Activated naive CD4-positive, alpha-beta T cell (primary cell): ENCODE data around the gene SMARCB1.
A peak's percentile ranks its signal among the peaks of the same experiment; 100 is the strongest.

Experiments
- DNase-seq, 4 experiments: peaks; one replicate each; lab custom pipeline; 2025; lab: John Stamatoyannopoulos, UW

The SMARCB1 gene

DNA sequence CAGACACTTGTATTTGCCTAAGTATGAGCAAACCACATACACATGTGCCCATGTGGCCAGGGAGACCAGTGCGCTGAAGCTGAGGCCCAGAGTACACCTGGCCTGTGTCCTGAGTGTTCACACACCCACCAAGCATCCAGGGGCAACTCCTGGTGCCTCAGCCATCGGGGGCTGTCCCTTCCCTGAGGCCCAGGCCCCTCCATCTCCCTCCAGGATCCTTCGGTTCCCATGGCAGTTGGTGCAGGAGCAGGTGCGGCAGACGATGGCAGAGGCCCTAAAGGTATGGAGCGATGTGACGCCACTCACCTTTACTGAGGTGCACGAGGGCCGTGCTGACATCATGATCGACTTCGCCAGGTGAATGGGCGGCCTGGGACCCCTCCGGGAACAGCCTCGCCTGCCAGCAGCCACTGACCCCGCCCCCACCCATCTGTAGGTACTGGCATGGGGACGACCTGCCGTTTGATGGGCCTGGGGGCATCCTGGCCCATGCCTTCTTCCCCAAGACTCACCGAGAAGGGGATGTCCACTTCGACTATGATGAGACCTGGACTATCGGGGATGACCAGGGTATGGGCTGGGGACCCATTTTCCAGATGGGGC is 6.5 kb upstream of the SMARCB1 start:
- DNase-seq, result no peak

DNA sequence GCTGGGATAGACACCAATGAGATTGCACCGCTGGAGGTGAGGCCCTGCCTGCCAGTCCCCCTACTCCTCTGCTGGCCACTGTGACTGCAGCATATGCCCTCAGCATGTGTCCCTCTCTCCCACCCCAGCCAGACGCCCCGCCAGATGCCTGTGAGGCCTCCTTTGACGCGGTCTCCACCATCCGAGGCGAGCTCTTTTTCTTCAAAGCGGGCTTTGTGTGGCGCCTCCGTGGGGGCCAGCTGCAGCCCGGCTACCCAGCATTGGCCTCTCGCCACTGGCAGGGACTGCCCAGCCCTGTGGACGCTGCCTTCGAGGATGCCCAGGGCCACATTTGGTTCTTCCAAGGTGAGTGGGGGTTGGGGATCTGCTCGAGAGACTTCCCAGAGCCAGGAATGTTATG is 5.7 kb upstream of the SMARCB1 start:
- no peak for DNase-seq

DNA sequence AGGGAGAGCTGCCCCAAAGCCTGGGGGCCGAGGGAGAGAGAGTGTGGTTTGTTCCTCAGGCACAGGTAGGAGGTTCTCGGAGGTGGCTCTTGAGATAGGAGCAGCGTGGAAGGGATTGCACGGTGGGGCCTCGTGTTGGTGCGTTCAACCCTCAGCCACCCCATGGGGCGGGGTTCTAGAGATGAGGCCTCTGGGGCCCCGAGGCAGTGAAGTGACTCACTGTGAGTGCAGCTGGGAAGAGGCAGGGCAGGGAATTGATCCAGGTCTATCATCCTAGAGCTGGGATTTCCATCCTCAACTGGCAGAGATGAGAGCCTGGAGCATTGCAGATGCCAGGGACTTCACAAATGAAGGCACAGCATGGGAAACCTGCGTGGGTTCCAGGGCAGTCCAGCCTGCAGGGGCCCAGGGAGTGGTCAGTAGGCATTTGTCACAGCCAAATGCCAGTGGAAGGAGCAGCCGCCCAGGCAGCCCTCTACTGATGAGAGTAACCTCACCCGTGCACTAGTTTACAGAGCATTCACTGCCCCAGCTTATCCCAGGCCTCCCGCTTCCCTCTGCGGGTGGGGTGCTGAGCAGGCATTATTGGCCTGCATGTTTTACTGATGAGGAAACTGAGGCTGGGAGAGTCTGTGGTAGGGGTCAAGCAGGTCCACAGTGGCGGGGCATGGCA is 5.1 kb upstream of the SMARCB1 start:
- DNase-seq, result no peak

DNA sequence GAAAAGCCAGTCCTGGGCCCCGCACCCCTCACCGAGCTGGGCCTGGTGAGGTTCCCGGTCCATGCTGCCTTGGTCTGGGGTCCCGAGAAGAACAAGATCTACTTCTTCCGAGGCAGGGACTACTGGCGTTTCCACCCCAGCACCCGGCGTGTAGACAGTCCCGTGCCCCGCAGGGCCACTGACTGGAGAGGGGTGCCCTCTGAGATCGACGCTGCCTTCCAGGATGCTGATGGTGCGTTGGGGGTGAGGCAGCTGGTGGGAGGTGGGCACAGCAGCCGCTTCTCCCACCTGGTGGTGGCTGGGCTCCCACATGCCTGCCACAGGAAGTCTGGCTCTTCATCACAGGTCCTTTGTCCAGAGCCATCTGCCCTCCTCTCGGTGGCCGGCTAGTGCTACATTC is 4.5 kb upstream of the SMARCB1 start:
- no peak for DNase-seq

DNA sequence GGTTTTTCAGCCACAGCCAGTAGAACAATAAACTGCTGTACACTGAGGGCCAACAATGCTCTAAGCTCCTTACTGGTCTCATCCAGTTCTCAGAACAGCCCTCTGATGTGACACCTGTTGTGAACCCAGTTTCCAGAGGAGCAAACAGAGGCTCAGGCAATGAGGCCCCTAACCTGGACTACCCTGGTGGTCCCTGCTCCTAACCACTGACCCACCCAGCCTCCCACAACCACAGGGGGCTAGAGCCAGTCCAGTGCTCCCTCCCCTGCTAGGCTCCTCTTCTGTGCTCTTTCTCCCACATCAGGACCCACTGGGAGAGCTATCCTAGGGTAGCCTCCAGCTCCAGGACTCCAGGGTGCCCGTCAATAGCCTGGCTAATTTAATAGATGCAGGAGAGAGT is 4.1 kb upstream of the SMARCB1 start:
- no peak for DNase-seq

DNA sequence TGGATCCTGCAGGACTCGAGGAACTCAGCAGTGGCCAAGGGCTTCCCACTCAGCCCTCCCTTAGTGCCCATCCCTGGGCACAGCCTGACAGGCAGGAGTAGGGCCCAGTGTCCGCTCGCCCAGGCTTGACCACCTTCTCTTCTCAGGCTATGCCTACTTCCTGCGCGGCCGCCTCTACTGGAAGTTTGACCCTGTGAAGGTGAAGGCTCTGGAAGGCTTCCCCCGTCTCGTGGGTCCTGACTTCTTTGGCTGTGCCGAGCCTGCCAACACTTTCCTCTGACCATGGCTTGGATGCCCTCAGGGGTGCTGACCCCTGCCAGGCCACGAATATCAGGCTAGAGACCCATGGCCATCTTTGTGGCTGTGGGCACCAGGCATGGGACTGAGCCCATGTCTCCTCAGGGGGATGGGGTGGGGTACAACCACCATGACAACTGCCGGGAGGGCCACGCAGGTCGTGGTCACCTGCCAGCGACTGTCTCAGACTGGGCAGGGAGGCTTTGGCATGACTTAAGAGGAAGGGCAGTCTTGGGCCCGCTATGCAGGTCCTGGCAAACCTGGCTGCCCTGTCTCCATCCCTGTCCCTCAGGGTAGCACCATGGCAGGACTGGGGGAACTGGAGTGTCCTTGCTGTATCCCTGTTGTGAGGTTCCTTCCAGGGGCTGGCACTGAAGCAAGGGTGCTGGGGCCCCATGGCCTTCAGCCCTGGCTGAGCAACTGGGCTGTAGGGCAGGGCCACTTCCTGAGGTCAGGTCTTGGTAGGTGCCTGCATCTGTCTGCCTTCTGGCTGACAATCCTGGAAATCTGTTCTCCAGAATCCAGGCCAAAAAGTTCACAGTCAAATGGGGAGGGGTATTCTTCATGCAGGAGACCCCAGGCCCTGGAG is 3.3 kb upstream of the SMARCB1 start:
- no peak for DNase-seq

DNA sequence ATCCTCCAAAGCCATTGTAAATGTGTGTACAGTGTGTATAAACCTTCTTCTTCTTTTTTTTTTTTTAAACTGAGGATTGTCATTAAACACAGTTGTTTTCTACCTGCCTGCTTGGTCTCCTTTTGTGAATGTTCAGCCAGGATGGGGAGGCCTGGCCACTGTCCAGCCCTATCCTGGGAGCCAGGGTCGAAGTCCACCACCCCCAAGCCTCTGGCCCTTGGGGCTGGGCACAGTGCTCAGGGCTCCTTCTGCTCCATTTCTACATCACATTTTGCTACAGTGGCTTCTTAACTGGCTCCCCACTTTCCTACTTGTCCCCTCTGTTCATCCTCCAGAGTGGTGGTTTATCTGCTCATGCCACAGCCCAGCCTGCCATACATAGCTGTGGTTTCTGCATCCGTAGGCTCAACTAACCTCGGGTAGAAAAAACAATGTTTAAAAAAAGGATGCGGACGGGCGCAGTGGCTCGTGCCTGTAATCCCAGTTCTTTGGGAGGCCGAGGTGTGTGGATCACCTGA is 2.5 kb upstream of the SMARCB1 start:
- no peak for DNase-seq

DNA sequence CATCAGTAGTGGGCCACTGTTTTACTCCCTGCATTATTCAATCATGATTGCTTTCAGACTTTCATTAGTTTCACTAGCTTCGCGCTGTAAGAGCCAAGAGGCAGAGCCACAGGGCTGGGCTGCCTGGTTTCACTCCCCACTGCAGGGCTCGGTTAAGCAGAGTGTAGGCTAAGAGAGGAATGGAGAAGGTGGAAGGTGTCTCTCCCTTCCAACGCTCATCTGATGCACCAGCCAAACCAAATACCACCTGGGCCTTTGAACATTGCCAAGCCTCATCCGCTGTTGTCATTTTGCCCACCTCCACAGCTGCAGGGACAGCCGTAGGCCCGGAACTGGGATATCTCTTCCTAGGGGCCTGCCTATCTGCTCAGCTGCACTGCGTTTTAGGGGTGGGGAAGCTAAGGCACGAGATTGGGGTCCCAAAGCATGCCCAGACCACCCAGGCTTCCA is 480 bp upstream of the SMARCB1 start:
- peak in 1 of 4 experiments; percentile 42 for DNase-seq

DNA sequence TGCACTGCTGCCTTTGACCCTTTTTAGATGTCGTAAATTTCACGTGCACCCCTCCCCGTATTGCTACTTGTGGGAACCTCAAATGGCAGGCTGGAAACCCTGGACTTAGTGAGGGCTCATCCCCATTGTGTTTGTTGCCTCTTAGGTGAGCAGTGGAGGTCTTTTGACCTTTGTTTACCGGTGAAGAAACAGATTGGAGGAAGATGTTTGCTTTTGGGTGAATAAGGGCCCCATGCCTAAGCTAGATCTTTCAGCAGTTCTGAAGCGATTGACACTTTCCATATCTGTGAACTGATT is 782 bp downstream of the SMARCB1 start:
- DNase-seq, result no peak

DNA sequence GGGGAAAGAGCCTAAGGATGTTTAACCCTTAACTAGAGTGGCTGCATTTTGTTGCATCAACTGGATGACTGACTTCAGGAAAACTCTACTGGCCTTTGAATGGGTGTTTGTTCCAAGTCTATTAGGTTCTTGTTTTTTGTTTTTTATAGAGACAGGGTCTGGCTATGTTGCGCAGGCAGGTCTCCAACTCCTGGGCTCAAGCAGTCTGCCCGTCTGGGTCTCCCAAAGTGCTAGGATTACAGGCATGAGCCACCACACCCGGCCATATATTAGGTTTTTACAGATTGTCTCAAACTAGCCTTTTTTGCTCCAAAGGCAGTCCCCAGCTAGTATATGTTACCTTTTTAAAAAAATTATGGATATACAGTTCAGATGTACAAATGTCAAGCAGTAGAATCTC is 1.1 kb downstream of the SMARCB1 start:
- no peak for DNase-seq

DNA sequence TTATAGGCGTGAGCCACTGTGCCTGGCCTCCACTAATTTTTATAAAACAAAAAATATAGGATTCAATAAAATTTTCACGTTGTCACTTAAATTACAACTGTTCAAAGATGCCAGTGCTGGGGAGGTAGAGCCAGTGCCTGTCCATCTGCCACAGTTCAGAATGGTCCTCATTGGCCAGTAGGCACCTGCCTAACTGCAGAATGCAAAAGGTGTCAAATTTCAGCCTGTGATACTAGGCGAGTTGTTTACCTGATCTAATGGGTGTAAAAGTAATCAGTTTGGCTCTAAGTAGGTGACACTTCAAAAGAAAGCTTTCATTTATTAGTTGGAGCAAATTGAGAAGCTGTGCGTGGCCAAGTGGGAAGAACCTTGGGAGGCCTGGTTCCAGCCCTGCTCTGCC is 2.4 kb downstream of the SMARCB1 start:
- DNase-seq, result no peak

DNA sequence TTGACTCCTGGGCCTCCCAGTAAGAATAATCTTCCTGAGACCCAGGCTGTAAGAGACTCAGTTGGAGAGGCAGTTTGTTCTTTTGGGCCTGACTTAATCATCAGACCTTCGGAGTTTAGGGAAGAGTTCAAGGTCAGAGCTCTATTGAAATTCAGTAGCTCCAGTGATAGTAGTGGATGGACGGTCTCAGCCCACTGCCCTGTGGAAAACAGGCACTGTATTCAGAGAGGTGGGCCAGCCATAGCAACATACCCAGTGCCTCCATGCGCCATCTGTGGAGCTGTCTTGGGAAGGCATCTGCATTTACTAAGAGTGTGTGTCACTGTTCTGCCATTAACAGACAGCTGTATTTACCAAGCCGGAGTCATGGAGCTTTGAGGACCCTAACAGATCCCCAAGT is 2.9 kb downstream of the SMARCB1 start:
- DNase-seq, result no peak

DNA sequence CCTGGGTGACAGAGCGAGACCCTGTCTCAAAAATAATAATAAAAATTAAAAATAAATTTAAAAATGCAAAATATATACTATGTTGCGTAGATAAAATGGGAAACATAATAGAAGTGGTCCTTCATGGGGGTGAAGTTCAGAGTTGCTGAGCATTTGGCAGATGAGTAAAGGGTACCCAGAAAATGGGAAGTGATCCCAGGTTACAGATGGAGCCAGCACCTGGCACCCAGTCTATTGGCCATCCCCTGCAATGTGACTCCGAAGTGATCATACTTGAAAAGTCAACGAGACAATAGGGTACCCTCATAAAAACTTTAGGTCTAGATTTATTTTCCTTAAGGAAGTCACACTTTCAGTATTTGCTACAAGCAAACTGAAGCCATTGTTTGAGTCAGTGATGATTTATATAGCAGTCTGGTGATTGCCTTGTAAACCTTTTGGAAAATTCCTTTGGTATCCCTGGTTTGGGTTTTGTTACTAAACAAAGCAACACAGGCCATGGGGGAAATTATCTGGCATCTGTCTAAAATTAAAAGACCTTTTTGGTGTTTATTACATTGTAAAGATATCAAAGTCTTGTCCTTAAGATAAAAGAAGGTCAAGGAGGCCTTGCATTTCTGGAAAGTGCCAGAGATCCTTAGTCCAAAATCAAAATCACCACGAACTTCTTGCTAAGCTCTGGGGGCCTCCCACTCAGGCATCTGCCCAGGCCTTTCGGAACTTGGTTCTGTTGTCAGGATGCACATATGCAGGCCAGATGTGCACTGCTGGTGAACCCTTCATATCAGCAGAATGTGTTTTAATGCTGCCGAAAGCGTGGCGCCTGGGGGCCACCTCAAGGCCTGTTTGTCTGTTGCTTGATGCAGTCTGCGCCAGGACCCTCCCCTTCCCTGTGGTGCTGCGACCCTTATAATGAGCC is 4.3 kb downstream of the SMARCB1 start:
- no peak for DNase-seq

DNA sequence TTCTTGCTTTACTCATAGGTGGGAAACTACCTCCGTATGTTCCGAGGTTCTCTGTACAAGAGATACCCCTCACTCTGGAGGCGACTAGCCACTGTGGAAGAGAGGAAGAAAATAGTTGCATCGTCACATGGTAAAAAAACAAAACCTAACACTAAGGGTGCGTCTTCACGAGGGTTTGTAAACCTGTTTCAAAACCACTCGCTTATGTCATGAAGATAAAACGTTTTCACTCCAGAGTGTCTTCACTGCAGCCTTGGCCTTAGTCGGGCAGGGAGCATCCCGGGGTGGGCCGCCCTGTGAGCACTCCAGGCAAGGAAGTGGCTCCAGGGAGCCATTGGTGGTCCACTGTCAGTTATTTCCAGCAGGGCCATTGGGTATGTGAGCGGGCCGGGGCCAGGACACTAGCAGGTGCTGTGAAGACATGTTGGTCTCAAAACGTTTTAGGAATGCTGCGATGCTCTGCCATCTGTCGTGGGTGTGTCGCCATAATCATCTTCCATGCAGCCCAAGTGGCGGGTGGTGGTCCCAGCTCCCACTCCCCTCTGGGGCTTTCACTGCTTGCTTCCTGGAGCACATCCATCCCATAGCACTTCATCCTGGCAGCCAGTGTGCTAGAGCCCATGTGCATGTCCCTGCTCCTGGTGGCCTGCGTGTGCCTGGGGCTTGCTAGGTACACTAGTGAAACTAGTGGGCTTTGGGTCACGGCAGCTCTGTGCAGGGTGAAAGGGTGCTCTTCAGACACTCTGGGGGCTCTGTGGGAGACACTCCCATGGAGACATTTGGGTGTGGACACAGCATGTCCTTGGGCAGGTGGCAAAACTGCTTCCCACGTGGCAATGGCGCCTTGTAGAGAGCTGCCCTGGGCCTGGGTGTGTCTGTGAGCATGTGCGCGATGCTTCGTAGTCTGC is 5.2 kb downstream of the SMARCB1 start:
- DNase-seq, result no peak

DNA sequence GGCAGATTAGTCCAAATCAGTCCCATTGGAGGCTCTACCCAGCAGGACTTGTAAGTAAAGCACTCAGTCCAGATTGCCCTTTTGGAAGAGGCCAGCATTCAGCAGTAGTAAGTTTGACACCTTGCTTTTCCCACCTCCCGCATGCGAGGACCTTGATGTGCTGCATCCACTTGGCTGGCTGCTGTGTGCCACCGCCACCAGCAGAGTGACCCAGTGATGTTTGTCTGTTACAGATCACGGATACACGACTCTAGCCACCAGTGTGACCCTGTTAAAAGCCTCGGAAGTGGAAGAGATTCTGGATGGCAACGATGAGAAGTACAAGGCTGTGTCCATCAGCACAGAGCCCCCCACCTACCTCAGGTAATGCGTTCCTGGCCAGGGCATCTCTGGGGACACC is 6.6 kb downstream of the SMARCB1 start:
- no peak for DNase-seq

DNA sequence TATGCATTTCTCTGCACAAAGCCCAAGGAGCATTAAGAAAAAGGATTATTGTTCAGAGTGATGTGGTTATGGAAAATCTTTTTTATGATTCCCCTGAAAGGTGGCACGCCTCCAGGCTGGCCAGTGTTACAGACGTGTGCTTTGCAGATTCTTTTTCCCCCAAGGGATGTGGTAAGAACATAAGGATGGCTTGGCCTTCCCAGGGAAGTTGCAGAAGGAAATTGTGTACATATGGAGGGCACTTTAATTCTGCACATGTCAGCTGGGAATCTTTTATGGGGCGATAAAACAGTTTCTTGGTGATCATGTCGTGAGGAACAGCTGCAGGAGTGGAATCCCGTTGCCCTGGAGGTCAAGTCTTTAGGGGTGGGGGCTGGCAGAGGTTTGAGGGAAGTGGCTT is 9.7 kb downstream of the SMARCB1 start:
- DNase-seq, result no peak

DNA sequence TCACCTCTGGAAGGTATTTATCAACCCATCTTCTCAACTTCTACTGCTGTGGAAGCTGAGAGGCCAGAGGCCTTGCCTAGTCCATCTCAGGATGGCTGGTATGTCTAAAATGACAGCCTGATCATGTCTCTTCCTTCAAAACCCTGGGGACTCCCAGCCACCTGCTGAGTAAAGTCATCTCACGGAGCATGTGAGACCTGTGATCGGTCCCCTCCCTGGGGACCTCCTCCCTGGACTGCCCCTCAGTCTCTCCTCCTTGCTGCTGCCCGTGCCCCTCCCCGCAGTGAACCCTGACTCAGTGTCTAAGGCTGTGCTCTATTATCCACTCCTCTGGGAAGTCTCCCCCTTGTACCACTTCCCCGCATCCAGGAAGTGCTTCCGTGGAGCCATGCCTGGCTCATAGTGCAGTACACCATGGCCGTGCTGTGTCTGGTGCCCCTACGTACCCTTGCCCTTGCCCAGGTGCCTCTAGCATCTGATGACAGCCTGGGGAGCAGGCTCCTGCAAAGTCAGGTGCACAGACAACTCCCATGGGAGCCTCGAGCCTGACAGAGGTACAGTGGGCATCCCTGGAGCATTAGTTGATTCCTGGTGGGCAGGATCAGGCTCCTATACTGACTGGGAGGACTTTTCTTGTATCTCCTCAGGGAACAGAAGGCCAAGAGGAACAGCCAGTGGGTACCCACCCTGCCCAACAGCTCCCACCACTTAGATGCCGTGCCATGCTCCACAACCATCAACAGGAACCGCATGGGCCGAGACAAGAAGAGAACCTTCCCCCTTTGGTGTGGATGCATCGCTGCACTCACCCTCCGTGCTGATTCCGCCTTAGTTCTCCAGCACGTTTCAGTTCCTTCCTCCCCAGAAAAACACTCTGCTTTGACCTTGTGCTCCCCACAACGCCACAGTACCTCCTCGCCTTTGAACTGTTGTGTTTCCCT is 13.8 kb downstream of the SMARCB1 start:
- DNase-seq, result no peak

DNA sequence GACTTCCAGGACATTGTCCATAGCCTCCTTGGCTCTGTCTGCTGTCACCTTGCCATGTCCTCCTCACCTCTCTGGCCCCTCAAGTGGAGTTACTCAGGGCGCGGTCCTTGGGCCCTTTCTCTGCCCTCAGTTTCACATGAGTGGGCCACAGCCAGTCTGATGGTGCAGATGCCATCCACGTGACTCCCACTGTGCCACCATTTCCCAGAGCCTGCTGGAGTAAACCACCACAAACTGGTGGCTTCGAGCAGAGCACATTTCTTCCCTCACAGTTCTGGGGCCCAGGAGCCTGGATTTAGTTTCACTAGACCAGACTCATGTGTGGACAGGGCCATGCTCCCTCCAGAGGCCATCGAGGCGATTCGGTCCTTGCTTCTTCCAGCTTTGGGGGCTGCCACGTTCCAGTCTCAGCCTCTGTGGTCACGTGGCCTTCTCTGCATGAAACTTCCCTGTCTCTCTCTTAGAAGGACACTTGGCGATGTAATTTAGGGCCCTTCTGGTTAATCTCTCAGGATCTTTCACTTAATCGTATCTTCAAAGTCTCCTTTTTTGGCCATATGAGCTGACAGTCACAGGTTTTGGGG is 14.6 kb downstream of the SMARCB1 start:
- DNase-seq, result no peak

DNA sequence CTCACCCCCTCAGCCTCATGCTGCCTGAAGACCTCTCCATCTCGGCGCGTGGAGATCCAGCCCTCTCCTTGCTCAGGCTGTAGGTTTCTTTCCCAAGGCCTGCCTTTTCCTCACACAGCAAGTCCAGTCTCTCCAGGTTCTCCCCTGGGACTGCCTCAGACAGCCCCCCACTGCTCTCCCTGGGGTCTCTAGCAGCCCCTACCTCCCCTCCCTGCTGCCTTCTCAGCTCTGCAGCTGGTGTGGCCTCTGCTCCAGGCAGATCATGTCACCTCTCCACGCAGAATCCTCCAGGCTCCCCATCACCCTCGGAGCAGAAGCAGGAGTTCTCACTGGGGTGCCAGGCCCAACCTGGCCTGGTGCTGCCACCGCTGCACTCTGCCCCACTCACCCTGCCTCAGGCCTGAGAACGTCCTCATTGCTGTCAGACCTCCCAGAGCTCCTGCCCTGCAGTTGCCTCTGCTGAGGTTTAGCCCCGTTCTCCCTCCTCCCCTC is 15.2 kb downstream of the SMARCB1 start:
- no peak for DNase-seq
